ENCODE results near the gene C1QTNF2.
"Not testable (repeated sequence)": the region's sequence is repeated elsewhere in the genome, so short reads cannot be mapped to it uniquely, and the experiment has no call there.

Gene C1QTNF2

DNA sequence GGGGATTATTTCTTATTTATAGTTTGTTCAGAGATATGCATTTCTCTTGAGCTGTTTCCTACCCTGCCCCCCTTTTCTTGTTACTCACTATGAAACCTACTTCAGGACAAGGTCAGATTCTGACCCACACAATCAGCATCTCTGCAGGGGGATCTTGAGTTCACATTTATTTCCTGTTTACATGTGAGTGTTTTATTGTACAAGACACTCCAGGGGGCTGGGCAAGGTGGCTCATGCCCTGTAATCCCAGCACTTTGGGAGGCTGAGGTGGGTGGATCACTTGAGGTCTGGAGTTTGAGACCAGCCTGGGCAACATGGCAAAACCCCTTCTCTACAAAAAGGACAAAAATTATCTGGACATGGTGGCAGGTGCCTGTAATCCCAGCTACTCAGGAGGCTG is 29.9 kb downstream of the C1QTNF2 start:
- DNase-seq, result not testable (repeated sequence)

DNA sequence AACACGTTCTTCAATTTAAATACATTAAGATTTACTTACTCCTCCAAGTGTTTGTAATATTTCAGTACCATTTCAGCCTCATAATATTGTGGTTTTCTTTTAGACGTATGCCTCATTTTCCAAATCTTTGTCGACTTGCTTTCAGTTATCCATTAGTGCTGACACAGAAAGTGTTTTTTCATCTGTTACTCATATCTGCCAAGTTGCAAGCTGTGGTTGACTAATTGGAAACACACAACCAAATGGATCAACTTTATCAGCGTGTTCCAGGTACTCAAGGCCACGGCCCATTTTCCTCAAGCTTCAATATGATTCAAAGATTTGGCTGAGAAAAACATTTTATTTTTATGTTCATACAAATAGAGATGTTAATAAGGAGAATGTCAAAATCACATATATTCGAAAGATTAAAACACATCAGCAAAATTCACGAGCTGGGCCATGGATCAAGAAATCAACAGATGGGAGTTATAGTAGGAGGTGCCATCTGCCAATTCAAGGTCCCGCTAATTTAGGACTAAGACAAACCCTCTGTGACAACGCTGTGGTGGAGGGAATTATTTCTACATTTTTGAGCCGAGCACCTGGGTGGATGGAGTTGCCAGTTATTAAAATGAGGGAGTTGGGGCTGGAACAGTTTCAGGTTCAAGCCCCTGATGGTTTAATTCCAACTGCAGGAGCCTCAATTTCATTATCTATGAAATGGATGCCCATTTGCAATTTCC is 30.9 kb downstream of the C1QTNF2 start:
- peak; percentile 64 for DNase-seq

DNA sequence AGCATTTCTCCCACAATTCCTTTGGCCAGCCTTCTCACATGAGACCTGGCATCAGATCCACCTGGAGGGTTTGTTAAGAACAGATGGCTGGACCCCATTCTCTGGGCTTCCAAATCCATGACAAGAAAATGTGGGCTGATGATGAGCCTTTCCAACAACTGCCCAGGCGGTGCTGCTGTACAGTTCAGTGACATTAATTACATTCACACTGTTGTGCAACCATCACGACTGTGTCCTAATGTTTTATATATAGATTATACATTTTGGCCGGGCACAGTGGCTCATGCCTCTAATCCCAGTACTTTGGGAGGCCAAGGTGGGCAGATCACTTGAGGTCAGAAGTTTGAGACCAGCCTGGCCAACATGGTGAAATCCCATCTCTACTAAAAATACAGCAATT is 35.7 kb downstream of the C1QTNF2 start:
- DNase-seq, result not testable (repeated sequence)

DNA sequence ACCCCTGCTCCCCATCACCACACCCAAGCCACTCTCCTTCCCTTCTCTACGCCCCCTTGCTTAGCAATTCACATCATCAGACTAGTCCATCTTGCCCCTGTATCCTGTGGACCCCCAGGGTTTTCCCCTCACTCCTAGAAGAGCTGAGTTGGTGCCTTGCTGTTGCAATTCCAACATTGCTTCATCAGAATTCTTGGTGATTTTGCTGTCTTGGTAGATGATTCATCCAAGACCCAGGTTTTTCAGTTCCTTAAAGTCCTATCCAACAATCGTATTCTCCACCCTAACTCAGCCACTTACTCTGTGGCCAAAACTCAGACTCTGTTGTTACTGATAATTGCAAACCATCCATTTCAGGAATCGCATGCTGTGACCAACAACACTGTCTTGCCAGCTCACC is 36.7 kb downstream of the C1QTNF2 start:
- no peak for DNase-seq

DNA sequence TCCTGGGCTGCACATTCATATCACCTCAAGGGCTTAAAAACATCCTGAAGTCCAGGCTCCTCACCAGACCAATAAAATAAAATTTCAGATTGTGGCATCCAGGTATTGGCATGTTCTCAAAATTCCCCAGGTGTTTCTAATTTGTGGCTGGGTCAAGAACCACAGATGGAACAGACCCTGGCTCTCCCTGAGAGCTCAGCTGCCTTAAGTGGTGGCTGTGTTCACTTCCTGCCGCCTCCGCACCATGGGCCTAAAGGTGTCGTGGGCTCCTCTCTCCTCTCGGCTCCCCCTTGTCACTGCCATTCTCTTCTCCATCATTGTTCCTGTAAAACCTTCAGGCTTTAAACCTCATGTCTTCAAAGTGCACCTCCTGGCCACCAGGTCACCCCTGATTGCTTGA is 40.2 kb downstream of the C1QTNF2 start:
- DNase-seq, result no peak

DNA sequence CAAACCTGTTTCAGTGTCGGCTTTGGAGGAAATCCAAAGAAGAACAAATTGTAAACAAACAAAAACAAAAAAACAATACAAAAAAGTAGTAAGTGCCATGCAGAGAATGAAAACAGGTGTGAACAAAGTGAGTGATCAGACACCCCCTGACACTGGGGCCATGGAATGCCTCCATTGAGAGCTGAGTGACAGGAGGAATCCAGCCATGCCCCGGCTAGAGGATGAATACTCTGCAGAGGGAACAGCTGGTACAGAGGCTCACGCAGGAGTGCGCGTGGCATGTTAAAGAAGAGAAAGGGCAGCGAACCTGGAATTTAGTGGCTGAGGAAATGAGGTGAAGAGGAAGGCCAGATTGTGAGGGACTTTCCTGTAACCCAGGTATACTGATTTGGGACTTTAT is 42.6 kb downstream of the C1QTNF2 start:
- DNase-seq, result peak; percentile 15

DNA sequence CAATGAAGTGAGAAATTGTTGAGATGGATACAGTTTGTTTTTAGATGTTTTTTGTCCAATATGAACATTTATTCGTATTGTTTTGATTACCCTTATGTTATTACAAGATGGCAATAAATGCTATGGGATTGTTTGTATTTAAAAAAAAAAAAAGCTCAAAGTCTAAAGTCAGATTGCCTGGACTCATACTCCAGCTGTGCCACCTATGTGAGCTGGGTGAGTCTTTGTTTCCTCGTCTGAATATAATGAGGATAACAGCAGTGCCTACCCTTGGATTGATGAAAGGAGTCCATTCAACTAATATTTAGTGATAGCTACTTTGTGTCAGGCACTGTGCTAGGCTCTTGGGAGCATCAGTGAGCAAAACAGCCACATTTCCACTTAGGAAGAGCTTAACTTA is 43.4 kb downstream of the C1QTNF2 start:
- DNase-seq, result no peak

DNA sequence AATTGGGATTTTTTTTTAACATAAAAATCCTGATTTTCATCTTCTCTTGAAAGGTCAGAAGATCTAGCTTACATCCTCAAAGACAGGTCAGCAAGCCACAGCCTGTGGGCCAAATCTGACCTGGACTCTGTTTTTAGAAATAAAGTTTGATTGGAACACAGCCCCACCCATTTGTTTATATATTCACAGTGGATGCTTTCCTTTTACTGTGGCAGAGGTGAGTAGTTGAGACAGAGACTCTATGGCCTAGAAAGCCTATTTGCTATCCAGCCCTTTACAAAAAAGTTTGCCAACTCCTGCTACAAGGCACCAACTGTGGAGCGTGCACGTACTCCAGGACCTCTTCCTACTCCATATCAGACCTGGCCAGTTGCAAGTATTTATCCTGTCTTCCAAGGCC is 44.7 kb downstream of the C1QTNF2 start:
- no peak for DNase-seq

DNA sequence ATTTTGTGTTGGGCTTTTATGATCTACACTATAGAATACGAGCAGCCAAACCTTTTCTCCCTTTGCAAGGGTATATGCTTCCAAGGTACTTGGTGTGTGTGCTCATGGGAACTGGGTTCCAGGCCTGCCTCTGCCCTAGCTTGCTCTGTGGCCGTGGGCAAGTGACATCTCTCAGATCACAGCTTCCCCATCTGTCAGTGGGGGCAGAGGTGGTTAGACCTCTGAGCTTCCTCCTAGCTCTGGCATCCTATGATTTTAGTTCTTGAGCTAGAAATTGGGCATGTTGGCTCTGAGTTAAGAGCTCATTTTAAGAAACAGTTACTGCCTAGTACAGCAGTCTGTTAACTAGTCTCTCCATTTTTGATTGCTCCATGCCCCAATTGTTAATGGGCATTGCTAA is 45.5 kb downstream of the C1QTNF2 start:
- no peak for DNase-seq

DNA sequence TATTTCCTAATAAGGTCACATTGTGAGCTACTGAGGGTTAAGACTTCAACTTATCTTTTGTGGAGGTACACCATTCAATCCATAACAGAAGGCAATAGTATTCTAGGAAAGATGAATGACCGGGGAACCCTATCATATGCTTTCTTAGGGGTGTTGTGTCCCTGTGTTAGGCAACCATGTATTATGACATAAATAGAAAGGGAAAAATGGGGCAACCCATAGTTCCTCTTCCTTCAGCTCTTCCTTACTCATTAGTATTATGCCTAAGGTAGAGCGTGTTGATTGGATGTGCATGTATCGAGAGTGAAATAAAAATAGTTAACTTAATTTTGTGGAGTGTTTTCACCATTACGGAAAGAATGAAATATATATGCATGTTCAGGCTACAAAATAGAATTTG is 52.0 kb downstream of the C1QTNF2 start:
- DNase-seq, result no peak

DNA sequence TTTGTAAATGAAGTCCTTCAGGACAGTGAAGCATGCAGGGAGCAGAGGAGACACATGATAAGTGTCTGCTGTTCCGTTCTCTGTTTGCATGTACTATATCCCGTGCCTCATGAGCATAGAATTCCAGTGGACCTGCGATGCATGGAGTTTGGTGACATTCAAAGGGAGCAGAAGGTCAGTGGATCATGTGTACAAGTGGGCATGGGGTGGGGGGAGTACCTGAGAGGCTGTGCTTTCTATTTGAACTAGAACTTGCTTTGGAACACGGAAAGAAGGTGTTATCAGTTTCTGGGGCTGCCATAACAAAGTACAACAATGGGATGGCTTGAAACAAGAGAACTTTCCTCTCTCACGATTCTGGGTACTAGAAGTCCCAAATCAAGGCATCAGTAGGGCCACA is 53.0 kb downstream of the C1QTNF2 start:
- DNase-seq, result no peak

DNA sequence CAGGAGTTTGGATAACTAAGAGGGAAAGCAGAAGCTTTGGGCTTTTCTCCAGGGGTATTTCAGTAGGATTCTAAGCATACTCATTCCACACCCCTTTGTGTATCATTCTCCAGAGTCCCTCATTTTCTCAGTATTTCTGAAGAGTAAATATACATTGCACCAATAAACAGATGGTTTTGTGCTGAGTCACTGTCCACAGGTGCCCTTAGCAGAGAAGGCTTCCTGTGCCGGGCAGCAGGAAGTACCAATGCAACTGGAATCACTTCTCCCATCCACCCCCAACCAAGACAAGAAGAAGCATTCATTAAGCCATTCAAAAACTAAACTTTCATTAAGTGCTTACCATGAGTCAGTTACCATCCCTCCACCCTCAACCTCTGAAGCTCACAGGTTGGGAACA is 54.5 kb downstream of the C1QTNF2 start:
- DNase-seq, result no peak

DNA sequence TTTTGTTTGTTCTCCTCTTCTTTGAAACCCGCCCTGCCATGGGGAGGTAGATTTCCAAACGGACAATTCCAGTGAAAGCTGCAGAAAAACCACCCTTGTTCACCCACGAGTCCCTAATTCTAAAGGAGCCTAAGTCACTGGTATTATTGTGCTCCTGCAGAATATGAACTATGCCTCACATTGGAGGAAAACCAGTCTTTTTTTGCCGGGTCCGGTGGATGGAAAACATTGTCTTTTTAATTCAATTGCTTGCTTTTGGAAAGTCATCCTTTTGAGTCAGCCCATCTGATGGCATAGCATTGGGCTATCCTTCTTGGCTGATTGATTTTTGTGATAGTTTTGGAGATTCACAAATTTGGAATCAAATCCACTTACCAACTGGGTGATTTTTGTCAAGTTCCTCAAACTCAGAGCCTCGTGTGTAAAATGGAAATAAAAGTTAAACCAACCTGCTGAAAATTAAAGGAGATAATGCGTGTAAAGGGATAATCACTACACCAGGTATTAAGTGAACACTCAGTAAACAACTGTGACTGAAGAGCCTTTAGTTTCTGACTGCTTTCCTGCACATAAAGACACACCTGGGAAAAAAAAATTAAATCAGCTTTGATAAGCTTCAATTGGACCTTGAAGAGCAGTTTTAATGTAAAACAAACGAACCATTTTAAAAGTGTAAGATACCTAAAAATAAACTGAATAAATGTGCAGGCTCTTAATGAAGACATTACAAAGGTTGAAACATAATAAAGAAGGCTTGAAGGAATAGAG is 57.3 kb downstream of the C1QTNF2 start:
- DNase-seq, result peak; percentile 53

DNA sequence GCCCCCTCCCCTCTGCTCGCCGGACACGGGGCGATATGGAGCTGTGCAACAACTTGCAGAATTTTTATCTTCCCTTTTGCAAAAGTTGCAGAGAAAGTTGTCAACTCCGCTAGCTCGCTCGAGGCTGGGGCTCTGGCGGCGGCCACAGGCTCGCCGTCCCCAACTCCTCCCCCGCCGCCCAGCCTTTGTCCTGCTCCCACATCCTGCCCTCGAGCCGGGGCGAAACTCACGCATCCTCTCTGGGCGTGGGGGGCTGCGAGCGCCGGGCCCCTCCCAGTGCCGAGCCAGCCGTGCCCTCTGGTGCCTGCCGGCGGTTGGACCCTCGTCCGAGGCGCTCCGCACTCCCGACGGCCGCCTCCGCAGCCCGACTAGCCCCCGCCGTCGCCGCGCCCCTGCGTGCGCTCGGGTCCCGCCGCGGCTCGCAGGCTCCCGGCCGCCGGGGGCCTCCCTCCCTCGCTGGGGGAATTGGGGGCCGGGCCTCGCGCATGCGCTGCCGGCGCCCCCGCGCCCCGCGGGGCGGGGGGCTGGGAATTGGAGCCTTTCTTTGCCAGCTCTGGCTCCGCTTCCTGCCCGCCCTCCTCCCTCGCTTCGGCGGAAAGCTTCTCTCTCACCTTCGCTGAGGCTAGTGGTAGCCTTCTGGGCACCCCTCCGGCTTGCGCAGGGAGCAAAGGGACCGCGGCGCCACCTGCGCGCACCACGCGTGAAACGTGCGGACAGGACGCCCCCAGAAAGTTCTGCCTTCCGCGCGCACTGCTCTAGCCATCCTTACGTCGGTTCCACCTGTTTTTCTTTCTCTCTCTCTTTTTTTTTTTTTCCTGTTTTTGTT is 58.1 kb downstream of the C1QTNF2 start, which contains the start of gene CCNJL:
CCNJL (minus strand) TSS at position 431 of the 826 bp plus-strand sequence. CDS start 641 bp downstream, outside the sequence.
- peak; percentile 87 for DNase-seq

DNA sequence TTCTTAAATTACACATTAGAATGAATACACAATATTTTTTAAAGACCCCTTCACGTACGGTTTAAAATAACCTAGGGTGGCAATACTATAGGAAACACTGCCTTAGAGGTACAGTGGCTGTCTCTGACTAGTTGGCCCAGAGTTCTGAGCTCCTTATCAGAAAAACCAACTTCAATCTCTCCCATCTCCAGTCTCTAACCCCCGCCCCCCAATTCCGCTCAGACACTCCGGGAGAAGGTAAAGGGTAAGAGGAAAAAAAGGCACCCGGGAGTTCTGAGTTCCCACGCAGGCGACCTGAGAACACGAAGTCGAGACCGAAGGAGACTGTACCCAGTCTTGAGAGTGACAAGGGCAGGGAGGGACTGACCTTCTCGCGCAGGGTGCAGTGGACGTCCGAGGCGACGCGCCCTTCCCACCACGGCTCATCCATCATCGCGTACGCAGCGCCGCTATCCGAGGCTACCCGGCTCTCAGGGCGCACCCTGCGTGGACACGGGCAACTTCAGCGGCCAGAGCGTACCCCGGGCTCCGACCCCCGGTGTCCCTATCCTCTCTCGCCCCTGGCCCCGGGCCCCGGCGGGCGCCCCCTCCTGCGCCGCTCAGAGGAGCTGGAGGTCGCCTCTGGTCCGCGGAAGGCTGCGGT is 58.8 kb downstream of the C1QTNF2 start:
- DNase-seq, result peak; percentile 26

DNA sequence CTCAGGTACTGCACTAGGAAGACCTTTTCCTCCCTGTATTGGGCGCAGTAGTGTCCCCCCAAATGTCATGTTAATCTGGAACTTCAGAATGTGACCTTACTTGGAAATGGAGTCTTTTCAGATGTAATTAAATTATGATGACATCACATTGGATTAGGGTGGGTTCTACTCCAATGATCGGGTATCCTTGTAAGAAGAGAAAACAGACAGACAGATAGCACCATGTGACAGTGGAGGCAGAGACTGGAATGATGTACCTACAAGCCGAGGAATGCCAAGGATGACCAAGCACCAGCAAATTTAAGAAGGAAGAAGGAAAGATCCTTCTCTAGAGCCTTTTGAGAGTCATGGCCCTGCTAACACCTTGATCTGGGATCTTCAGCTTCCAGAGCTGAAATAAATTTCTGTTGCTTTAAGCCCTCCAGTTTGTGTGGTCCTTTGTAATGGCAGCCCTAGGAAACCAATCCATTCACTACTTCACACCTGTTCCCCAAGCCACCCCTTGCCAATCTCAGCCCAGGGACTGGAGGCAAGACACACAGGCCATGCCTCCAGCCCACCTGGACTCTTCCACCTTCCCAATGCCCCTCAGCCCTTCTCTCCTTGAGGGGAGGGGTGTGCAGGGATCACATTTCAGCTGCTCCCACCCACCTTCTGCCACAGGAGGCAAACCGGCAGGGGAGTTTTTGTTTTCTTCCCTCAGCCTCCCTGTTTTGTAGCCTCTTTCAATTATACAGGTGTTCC is 59.7 kb downstream of the C1QTNF2 start:
- DNase-seq, result peak; percentile 41

DNA sequence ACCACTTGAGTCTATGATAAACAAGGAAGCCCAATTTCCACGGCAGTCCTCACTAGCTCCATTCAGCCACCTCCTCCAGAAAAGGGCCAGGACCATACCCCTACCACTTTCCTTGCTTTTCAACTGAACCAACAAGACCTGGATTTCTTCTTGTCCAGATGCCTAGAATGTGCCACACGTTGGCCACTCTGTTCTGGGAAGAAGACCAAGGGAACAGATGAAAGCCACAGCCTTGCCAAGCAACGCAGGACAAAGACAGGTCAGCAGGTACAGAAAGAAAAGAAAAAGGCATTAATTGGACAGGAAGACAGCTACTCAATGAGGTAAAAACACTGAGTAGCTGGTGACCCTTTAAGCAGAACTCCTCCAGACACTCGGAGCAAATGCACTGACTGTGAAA is 60.3 kb downstream of the C1QTNF2 start:
- no peak for DNase-seq

DNA sequence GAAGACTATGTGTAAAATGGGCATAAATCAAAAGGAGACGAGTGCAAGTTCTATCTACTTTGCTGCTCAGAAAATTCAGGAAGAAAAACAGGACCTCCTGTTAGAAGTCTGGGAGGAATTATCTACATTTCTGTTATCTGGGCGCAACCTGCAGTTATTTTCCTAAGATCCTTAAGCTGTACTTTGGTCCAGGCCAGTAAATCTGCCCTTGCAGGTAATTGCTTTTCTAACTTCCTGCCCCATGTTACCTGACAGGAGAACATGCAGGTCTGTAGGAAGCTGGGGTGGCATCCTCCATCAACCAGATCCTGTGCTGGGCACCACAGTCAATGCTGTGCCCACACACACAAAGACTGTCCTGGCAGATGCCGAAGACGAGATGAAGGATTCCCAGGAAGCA is 63.7 kb downstream of the C1QTNF2 start:
- no peak for DNase-seq

DNA sequence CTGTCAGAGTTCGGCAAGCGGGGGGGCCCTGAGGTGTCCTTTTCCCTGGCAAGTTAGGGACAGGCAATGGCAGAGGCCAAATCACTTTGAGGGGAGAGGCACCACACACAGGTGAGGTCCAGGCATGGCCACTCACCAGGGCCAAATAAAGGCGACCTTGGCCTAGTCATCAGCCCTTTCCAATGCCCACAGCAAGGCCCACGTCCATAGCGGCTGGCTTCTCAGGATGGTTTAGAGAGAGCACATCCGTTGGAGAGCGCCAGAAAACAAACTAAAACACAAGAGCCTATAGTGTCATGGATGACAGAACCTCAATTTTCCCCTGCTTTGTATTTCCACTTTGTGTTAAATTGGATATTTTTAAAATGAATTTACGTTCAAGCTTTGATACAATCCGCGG is 65.1 kb downstream of the C1QTNF2 start:
- DNase-seq, result no peak

DNA sequence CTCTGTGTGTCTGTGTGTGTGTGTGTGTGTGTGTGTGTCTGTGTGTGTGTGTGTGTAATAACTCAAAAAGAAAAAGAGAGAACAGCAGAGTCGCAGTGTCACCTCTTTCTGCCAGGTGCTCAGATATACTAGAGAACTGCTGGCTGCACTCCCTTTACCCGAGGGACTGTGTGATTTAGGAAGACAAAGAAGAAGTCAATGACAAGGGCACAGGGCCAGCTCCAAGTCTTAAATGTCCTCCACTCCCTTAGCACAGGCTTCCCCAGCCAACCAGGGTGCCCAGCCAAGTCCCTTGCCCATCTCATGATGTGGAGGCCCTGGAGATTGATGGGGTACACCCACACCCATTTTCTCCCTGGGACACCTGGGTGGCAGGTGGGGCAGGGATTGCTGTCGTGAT is 66.7 kb downstream of the C1QTNF2 start:
- no peak for DNase-seq

DNA sequence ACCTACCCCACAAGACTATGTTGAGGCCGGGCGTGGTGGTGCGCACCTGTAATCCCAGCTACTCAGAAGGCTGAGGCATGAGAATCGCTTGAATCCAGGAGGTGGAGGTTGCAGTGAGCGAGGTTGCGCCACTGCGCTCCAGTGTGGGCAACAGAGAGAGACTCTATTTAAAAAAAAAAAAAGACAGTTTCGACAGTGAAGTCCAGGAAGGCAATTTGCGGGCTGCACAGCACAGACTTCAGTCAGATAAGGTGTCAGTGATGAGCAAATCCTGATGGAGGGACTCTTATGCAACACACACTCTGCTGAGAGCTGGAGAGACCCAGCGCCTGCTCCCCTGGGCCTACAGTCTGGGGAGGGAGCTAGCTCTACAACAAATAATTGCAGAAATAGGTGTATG is 72.2 kb downstream of the C1QTNF2 start:
- no peak for DNase-seq

DNA sequence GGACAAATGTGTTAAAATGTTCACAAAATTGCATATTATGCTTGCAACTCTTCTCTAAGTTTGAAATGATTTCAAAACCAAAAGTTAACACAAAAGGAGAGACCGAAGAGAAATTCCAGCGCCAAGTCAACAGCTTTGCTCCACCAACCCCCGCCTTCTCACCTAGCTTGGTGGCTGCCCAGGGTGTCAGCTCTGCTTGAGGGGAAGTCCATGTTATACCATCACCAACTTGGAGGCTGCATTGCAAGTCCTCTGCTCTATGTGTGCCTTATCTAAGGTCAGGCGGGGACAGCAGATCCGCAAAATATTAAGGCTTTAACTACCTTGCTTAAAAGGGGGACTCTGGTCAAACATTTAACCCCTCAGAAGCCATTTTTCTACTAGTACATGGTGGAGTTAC is 72.7 kb downstream of the C1QTNF2 start:
- no peak for DNase-seq

Measured in NCI-H82 (cell line).